22Rv1 (cell line): Measurements from ENCODE around the gene SLC30A5.

Source experiments
- ZFX ChIP-seq: fragments of 450-650 bp; IDR thresholded peaks from 2 replicates; pipeline ENCODE4 v1.6.1; 2017; ENCODE audit warnings: antibody characterized with exemption, borderline replicate concordance
- TF ChIP-seq, protein P1 (sequence below): fragments of 450-650 bp; IDR thresholded peaks from 2 replicates; pipeline ENCODE4 v1.5.1; 2017; ENCODE audit warnings: mild to moderate bottlenecking

DNA sequence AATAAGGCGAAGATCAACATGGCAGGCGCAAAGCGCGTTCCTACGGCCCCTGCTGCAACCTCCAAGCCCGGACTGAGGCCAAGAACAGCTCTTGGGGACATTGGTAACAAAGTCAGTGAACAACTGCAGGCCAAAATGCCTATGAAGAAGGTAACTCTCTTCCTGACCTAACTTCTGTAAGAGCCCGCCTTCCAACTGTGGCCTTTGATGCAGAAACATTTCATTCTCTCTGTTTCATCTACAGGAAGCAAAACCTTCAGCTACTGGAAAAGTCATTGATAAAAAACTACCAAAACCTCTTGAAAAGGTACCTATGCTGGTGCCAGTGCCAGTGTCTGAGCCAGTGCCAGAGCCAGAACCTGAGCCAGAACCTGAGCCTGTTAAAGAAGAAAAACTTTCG, 74.1 kb downstream of the SLC30A5 start:
- TF ChIP-seq, protein P1, sequence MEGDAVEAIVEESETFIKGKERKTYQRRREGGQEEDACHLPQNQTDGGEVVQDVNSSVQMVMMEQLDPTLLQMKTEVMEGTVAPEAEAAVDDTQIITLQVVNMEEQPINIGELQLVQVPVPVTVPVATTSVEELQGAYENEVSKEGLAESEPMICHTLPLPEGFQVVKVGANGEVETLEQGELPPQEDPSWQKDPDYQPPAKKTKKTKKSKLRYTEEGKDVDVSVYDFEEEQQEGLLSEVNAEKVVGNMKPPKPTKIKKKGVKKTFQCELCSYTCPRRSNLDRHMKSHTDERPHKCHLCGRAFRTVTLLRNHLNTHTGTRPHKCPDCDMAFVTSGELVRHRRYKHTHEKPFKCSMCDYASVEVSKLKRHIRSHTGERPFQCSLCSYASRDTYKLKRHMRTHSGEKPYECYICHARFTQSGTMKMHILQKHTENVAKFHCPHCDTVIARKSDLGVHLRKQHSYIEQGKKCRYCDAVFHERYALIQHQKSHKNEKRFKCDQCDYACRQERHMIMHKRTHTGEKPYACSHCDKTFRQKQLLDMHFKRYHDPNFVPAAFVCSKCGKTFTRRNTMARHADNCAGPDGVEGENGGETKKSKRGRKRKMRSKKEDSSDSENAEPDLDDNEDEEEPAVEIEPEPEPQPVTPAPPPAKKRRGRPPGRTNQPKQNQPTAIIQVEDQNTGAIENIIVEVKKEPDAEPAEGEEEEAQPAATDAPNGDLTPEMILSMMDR = no peak
- no peak for TF ChIP-seq ZFX
